CD4-positive, alpha-beta T cell treated with Interleukin-6 at 100 ng/mL for 8 hours (primary cell): ENCODE measurements around the gene UBE2G2.

Source experiments
- DNase-seq: peaks from one replicate; pipeline ENCODE4 v3.0.0-alpha.2; 2020; ENCODE audit warnings: mixed read lengths, low spot score

Gene UBE2G2

DNA sequence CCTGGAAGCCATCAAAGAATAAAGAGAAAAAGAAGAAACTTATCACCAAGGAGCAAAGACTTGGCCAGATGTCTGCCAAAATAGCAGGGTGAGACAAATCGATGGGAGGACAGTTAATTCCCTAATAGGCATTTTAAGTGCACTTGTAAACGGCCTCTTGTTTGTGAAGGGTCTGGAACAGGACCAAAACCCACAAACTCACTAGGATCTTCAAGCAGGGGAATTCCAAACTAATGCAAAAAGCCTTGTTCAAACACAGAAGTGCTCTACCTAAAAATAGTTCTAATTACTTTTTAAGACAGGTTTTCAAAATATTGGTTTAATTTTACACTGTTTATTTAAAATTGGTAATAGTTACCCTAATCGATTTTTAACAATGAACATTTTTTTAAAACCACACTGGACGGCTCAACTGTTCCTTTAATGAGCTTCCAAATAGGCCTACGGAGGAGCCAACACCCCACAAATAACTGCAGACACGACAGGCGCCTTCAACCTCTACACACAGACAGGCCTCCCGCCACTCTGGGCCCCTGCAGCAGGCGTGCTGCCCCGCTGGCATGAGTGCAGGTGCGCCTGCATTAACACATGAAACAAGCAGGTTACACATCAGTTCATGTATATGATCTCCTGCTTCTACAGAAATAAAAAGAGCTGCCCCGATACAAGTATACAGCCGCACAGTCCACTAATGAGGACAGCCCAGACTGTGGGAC is 15.8 kb downstream of the UBE2G2 start:
- DNase-seq: no peak

- no peak for DNase-seq
Measured at GRCh38 chr21:44784810-44785209, 16.8 kb downstream of the UBE2G2 start.

DNA sequence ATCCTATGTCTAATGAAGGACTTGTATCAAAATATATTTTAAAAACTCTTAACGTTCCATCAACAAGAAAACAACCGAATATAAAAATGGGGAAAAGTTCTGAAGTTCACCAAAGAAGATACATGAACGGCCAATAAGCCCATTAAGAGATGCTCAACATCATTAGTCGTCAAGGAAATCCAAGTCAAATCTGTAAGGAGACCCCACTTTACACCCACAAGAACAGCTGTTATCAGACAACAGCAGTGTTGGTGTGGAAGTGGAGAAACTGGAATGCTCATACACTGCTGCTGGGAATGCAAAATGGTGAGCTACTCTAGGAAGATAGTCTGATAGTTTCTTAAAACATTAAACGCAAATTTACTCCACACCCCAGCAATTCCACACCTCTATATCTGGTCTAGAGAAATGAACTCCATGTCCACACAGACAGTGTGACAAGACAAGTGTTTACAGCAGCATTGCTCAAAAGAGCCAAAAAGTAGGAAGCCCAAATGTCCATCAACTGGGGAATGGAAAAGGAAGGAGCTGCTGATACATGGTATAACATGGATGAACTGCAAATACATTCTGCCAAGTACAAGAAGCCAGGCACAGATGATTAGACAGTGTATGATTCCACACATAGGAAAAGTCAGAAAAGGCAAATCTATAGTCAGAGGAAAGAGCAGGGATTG is 18.5 kb downstream of the UBE2G2 start:
- DNase-seq: no peak

GRCh38 chr21:44780767-44781459 is 20.7 kb downstream of the UBE2G2 start:
- no peak for DNase-seq

DNA sequence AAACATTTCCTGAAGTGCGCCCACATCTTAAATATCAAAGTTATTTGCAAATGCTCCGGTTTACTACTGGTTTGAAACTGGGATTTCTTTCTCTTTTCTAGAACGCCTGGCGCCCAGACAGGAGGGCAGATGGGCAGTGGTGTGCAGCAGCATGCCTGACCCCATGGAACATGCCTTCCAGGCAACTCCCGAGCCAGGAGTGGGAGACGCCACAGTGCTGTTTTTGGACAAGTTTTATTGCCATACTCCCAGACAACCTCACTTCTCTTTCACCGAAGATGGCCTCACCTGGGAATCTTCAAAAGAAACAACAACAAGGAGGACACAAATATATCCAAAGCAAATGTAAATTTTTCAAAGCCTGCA is 21.5 kb downstream of the UBE2G2 start:
- DNase-seq: no peak

DNA sequence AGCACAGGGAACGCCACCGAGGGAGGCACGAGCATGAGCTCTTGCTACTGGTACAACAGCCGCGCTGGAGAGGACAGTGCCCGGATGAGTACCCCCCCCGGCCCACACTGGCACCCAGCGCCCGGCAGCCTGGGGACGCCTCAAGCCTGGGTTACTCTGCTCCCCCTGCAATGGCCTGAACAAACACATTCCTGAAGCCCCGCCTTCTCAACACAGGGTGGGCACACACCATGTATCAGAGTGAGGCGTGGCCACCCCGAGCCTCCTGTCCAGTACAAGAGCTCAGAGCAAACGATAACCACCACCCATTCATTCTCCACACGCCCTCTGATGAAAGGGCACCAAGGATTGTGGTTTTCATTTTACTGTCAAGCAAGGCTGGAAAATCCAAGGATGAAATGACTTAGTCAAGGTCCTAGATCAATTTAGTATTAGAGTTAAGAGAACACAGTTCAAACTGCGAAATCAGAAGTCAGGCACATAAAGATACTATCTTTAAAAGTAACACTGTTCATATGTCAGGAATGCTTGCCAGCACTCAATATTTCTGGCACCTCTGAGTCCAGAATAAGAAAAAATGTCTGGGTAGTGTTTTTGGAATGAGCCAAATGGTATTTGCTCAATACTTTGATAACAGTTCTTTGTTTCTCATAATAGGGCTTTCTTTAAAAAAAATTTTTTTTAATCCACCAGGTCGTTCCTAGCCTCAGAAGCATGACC is 22.0 kb downstream of the UBE2G2 start:
- DNase-seq: no peak

DNA sequence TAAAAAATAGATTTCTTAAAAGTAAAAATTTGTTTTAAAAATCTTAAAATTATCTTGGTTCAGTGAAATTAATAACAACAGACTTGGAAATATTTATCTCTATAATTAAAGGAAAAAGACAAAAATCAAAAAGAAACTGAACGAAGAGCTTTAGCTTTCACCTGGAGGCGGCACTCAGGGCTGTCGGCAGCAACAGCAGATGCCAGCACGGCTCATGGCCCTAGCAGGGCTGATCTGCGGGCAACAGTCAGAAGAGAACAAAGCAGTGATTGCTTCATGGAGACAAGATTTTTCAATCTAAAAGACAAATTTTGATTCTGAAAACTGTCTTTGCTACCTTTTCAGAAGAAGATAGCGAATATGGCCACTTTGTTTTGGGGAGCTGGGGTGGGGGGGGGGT is 22.6 kb downstream of the UBE2G2 start:
- DNase-seq: no peak

- no peak for DNase-seq
Measured at GRCh38 chr21:44778499-44778911, 23.1 kb downstream of the UBE2G2 start.

- no peak for DNase-seq
Measured at GRCh38 chr21:44778094-44778493, 23.5 kb downstream of the UBE2G2 start.

DNA sequence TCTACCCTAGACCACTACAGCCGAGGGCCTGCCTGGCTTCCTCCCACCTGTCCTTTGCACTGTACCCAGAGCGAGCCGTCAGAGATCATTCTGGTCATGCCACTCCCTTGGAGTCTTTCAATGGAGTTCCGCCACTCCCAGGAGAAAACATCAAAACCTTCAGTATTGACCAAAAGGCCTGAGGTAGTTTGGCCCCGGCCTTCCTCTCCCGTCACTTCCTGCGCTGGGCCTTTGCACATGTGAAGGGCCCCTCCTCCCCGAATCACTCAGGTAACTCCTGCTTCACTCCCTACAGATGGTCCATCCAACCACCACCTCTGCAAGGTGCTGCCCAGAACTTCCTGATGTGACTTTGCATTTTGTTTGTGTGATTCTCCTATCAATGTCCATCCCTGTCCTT is 26.6 kb downstream of the UBE2G2 start:
- no peak for DNase-seq

- no peak for DNase-seq
Measured at GRCh38 chr21:44773291-44773932, 28.2 kb downstream of the UBE2G2 start.

GRCh38 chr21:44771896-44772525 is 29.6 kb downstream of the UBE2G2 start:
- no peak for DNase-seq

GRCh38 chr21:44767834-44768831 is 33.5 kb downstream of the UBE2G2 start:
- DNase-seq: no peak

DNA sequence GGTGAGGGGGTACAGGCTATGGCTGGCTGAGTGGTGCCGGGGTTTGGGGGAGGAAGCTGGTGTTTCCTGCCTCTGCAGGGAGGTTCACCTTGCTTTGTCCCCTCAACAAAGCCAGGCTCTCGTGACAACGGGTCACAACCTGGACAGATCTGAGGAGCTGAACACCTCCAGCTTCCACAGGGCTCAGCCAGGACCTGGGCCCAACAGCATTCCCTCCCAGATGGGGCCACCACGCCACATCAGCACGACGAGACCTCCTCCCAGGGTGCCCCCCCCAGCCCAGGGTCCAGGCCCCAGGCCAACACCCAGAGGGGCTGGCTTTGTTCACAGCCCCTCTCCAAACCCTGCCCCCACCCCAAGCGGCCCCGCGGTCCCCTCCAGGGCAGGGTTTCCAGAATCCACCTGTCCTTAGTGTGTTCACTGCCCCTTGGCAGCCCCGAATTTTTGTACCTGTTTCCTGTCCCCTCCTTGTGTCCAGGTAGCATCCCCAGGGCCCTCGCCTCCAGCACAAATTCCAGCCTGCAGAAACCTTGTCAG is 34.7 kb downstream of the UBE2G2 start:
- DNase-seq: no peak

DNA sequence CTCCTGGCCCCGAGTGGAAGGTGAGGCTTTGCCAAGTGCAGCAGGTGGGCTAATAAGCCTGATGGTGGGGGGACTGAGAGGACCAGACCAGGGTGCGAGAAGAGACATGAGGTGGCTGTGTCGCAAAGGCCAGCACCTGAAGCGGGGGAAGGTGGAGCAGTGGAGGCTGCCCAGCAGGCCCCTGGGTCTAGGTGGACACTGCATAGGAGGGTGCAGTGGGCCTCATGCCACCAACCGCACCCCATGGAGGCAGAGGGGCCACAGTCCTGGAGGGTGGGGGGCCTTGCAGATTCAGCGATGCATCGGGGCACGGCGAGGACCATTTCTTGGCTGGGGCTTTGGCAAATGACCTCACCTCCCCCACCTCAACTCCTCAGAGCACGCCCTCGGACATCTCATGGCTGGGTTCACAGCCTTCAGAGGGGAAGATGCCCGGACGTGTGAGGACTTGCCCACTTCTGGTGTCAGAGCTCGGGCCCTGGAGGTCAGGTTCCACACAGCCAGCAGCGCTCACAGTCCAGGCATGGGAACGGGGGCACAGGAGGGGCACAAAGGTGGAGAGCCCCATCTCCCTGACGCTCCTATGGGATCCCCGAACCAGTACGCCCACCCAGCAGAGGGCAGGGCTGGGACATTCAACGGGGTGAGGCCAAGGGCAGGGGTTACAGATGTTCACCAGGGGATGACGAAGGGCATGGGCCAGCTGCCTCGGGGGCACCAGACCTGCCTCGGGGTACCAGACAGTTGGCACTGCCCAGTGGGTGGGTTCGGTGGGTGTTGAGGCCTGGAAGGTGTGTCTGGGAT is 35.4 kb downstream of the UBE2G2 start:
- no peak for DNase-seq

DNA sequence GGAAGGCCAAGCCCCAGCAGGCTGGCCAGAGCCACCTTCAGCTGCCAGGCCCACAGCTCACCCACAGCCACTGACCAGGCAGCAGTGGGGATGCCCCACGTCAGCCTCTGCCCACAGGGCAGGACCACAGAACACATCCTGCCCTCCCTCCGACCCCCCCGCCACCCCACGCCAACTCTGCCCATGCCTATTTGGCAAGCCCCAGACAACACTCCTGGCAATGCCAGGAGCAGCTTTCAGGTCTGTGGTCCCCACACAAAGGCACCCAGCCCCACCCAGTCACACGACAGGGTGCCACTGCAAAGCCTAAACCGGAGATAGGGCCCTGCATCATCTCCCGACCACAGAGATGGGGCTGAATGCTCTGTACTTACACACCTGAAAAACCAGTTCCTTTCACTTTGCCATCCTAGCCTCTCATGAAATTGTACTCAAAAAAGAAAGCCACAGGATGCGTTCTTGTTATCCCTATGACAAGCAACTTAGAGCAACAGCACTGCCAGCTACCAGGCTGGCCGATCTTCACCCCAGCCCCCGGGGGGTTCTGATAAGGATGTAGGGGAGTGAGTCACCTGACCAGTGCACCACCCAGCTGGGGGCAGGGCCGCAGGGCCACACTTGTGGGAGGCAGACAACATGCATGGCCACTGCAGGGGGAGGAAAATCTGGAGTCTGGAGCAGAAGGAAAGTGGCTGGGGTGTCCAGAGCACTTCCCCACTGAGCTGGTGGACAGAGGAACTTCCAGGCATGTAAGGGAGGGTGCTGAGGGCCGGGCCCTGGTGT is 36.2 kb downstream of the UBE2G2 start:
- peak; percentile 38 for DNase-seq

GRCh38 chr21:44764319-44765230 is 37.0 kb downstream of the UBE2G2 start:
- no peak for DNase-seq
